ENCODE measurements around the gene NCL.

Gene NCL

GRCh38 chr2:231427116-231427515 lies 37.2 kb downstream of the NCL start:
- POLR2A ChIA-PET (ENCODE audit: low non-redundant PET): no interaction called here
- CTCF ChIA-PET: no interaction called here
- no peak for TF ChIP-seq CTCF (conservative IDR thresholded peaks at IDR 0.05; ENCODE audit: low read depth)
- DNase-seq (ENCODE audit: low spot score): no peak
- H3K27ac ChIP-seq: no peak overlapping the region

GRCh38 chr2:231425811-231426703 lies 38.2 kb downstream of the NCL start:
- ChIA-PET POLR2A (ENCODE audit: low non-redundant PET) (no interaction called here), CTCF (interaction anchor here (0.6 to 1.9 kb wide), 3 partner anchors 13 to 198 kb away, joined by 4 to 10 read pairs (median 4); no protein-coding TSS in a partner anchor)
- peak; percentile 9 for DNase-seq (ENCODE audit: low spot score)

GRCh38 chr2:231425291-231425810 lies 38.9 kb downstream of the NCL start:
- no peak for TF ChIP-seq CTCF (conservative IDR thresholded peaks at IDR 0.05; ENCODE audit: low read depth)
- DNase-seq (ENCODE audit: low spot score): no peak
- POLR2A ChIA-PET (ENCODE audit: low non-redundant PET): no interaction called here
- no peak overlapping the region for H3K27ac ChIP-seq
- CTCF ChIA-PET: interaction anchor here (0.6 to 1.9 kb wide), 3 partner anchors 13 to 469 kb away, joined by 4 to 10 read pairs (median 8); no protein-coding TSS in a partner anchor

More at GRCh38 chr2:231425811-231426703, 38.2 kb downstream of the NCL start:
- TF ChIP-seq CTCF (conservative IDR thresholded peaks at IDR 0.05; ENCODE audit: low read depth): no peak
- H3K27ac ChIP-seq: no peak overlapping the region

- no peak overlapping the region for H3K27ac ChIP-seq
- CTCF ChIA-PET: no interaction called here
- POLR2A ChIA-PET (ENCODE audit: low non-redundant PET): no interaction called here
- DNase-seq (ENCODE audit: low spot score): no peak
- no peak for TF ChIP-seq CTCF (conservative IDR thresholded peaks at IDR 0.05; ENCODE audit: low read depth)
These were observed 41.1 kb downstream of the NCL start for GRCh38 chr2:231423176-231423575.

GRCh38 chr2:231422056-231422455 lies 42.2 kb downstream of the NCL start:
- DNase-seq (ENCODE audit: low spot score): no peak
- ChIA-PET POLR2A (ENCODE audit: low non-redundant PET) (no interaction called here), CTCF (no interaction called here)
- no peak overlapping the region for H3K27ac ChIP-seq
- TF ChIP-seq CTCF (conservative IDR thresholded peaks at IDR 0.05; ENCODE audit: low read depth): no peak

- TF ChIP-seq CTCF (conservative IDR thresholded peaks at IDR 0.05; ENCODE audit: low read depth): no peak
- H3K27ac ChIP-seq: no peak overlapping the region
- ChIA-PET POLR2A (ENCODE audit: low non-redundant PET) (no interaction called here), CTCF (no interaction called here)
- DNase-seq (ENCODE audit: low spot score): no peak
These were observed 43.2 kb downstream of the NCL start for GRCh38 chr2:231421051-231421580.

Data from RWPE1 (cell line).